ENCODE measurements around the gene FAM124A. TPM values are rescaled to one million over a fixed set of nuclear protein-coding genes. Genes with fewer than 3 reads are reported as not detected.

FAM124A gene
- total and polyA plus RNA-seq, 2 donors (not counting 3 experiments of a cell fraction or from before 2014, with no cell fraction given): 3.8 to 9.9 TPM

- intact Hi-C loops (cut with micrococcal nuclease) (loop anchor here (10.0 kb wide), 2 partner anchors 146 to 566 kb away; no protein-coding TSS in a partner anchor), dilution Hi-C loops (cut with MboI; ENCODE audit: extremely low pct_ligation_motif_present, low sequenced_read_pairs) (no loop called here)
- H3K9me3 ChIP-seq (replicated peaks; ENCODE audit: control insufficient read depth, insufficient read depth, low read length): no peaks in the 10 kb centered on the region
- ChIA-PET CTCF (interaction anchor here (1.0 to 1.9 kb wide), 4 partner anchors 19 to 104 kb away, joined by 3 to 6 read pairs (median 4); no protein-coding TSS in a partner anchor), POLR2A (no interaction called here)
- H3K4me1 ChIP-seq (ENCODE audit: control insufficient read depth, extremely low read depth, insufficient read depth, low read length): peaks cover 17% of the 10 kb centered on the region
- H3K27ac ChIP-seq (ENCODE audit: insufficient read depth, low read depth, low read length): no peak overlapping the region
- no peak overlapping the region for H3K4me2 ChIP-seq (ENCODE audit: insufficient read depth, low read length)
- no peak overlapping the region for H3K4me3 ChIP-seq (replicated peaks in 1 of 3; ENCODE audit: insufficient read depth in 1 of 3, low read depth in 1 of 3, low read length in 3 of 3)
- H3K79me2 ChIP-seq (ENCODE audit: control insufficient read depth, insufficient read depth, low read length): no peaks in the 10 kb centered on the region
- H2AFZ ChIP-seq (ENCODE audit: low read depth, low read length): no peak overlapping the region
- H4K20me1 ChIP-seq (replicated peaks; ENCODE audit: control insufficient read depth, extremely low read depth, insufficient read depth, low read length): no peaks in the 10 kb centered on the region
- BruUV-seq (replicated peaks): no TSS peak
- no peaks in the 10 kb centered on the region for H3K36me3 ChIP-seq (ENCODE audit: control insufficient read depth in 2 of 2, extremely low read depth in 1 of 2, insufficient read depth in 2 of 2, low read length in 2 of 2)
- H3K27me3 ChIP-seq (ENCODE audit: control insufficient read depth in 2 of 2, insufficient read depth in 2 of 2, low read length in 2 of 2): no peaks in the 10 kb centered on the region
- no peak for DNase-seq (ENCODE audit: low read depth, low spot score)
- H3K9me1 ChIP-seq (replicated peaks; ENCODE audit: control insufficient read depth, extremely low read depth, insufficient read depth, low read length): no peaks in the 10 kb centered on the region
- no peak for FAIRE-seq
- TF ChIP-seq POLR2A (IDR thresholded peaks at IDR 0.05; ENCODE audit: low read depth, low read length): no peak
- TF ChIP-seq POLR2AphosphoS5 (IDR thresholded peaks at IDR 0.05; ENCODE audit: insufficient read depth, low read depth, low read length): no peak
- no peak for TF ChIP-seq CTCF (IDR thresholded peaks at IDR 0.05; ENCODE audit: extremely low read depth in 1 of 2, insufficient read depth in 1 of 2, low read depth in 1 of 2, low read length in 2 of 2)
- no peak for TF ChIP-seq MAX (IDR thresholded peaks at IDR 0.05; ENCODE audit: insufficient read depth, insufficient read length)
- H3K9ac ChIP-seq (replicated peaks; ENCODE audit: extremely low read depth, insufficient read depth, low read length): no peak overlapping the region
Observed at GRCh38 chr13:51229101-51229719, 7.0 kb downstream of the FAM124A start.

- peaks cover 17% of the 10 kb centered on the region for H3K4me1 ChIP-seq (ENCODE audit: control insufficient read depth, extremely low read depth, insufficient read depth, low read length)
- no peaks in the 10 kb centered on the region for H3K27me3 ChIP-seq (ENCODE audit: control insufficient read depth in 2 of 2, insufficient read depth in 2 of 2, low read length in 2 of 2)
- BruUV-seq (replicated peaks): no TSS peak
- POLR2A ChIA-PET: no interaction called here
- no peaks in the 10 kb centered on the region for H4K20me1 ChIP-seq (replicated peaks; ENCODE audit: control insufficient read depth, extremely low read depth, insufficient read depth, low read length)
- no peaks in the 10 kb centered on the region for H3K36me3 ChIP-seq (ENCODE audit: control insufficient read depth in 2 of 2, extremely low read depth in 1 of 2, insufficient read depth in 2 of 2, low read length in 2 of 2)
- intact Hi-C loops (cut with micrococcal nuclease) (loop anchor here (10.0 kb wide), 2 partner anchors 145 to 565 kb away; no protein-coding TSS in a partner anchor), dilution Hi-C loops (cut with MboI; ENCODE audit: extremely low pct_ligation_motif_present, low sequenced_read_pairs) (no loop called here)
- CTCF ChIA-PET: interaction anchor here (1.0 to 1.9 kb wide), 8 partner anchors 11 to 80 kb away, joined by 3 to 17 read pairs (median 4); no protein-coding TSS in a partner anchor
- H3K9me1 ChIP-seq (replicated peaks; ENCODE audit: control insufficient read depth, extremely low read depth, insufficient read depth, low read length): no peaks in the 10 kb centered on the region
- DNase-seq (ENCODE audit: low read depth, low spot score) (peak; percentile 24), FAIRE-seq (no peak)
- no peaks in the 10 kb centered on the region for H3K9me3 ChIP-seq (replicated peaks; ENCODE audit: control insufficient read depth, insufficient read depth, low read length)
- H3K9ac ChIP-seq (replicated peaks; ENCODE audit: extremely low read depth, insufficient read depth, low read length): peak overlapping the region; percentile 51
- no peak overlapping the region for H3K4me3 ChIP-seq (replicated peaks in 1 of 3; ENCODE audit: insufficient read depth in 1 of 3, low read depth in 1 of 3, low read length in 3 of 3)
- TF ChIP-seq FOS (IDR thresholded peaks at IDR 0.05; ENCODE audit: borderline replicate concordance, insufficient read depth, low read length) (no peak), GATA2 (IDR thresholded peaks at IDR 0.05; ENCODE audit: insufficient read depth, insufficient read length, low read depth, low read length) (no peak), POLR2A (IDR thresholded peaks at IDR 0.05; ENCODE audit: low read depth, low read length) (no peak), POLR2AphosphoS5 (IDR thresholded peaks at IDR 0.05; ENCODE audit: insufficient read depth, low read depth, low read length) (no peak), JUN (IDR thresholded peaks at IDR 0.05; ENCODE audit: borderline replicate concordance, insufficient read depth, insufficient read length, low read depth) (no peak), EZH2 (IDR thresholded peaks at IDR 0.05; ENCODE audit: borderline replicate concordance, low read depth, low read length, severe bottlenecking) (no peak), CTCF (IDR thresholded peaks at IDR 0.05; ENCODE audit: extremely low read depth in 1 of 2, insufficient read depth in 1 of 2, low read depth in 1 of 2, low read length in 2 of 2) (no peak), MAX (IDR thresholded peaks at IDR 0.05; ENCODE audit: insufficient read depth, insufficient read length) (no peak), MYC (IDR thresholded peaks at IDR 0.05; ENCODE audit: low read depth, low read length) (no peak)
- no peak overlapping the region for H3K27ac ChIP-seq (ENCODE audit: insufficient read depth, low read depth, low read length)
- peak overlapping the region; percentile 94 for H3K4me2 ChIP-seq (ENCODE audit: insufficient read depth, low read length)
- no peaks in the 10 kb centered on the region for H3K79me2 ChIP-seq (ENCODE audit: control insufficient read depth, insufficient read depth, low read length)
- H2AFZ ChIP-seq (ENCODE audit: low read depth, low read length): peak overlapping the region; percentile 93
Observed at GRCh38 chr13:51229731-51230130, 7.5 kb downstream of the FAM124A start.

All from endothelial cell of umbilical vein (primary cell).